ENCODE data around the gene TAPBPL.

GRCh38 chr12:6428326-6428725, 23.5 kb upstream of the TAPBPL start:
- no peak for TF ChIP-seq POLR2A (IDR thresholded peaks at IDR 0.05; ENCODE audit: insufficient read depth in 1 of 2, low read depth in 2 of 2, low read length in 2 of 2)
- TF ChIP-seq IKZF1 (IDR thresholded peaks at IDR 0.05): no peak
- no peak for TF ChIP-seq CTCF (CRISPR knock-in tag; IDR thresholded peaks at IDR 0.05)

Data from HepG2 (cell line).